K562 (cell line): ENCODE data around the gene DIS3L2. TPM values are rescaled to one million over a fixed set of nuclear protein-coding genes. Genes with fewer than 3 reads are reported as not detected.

Experiments used
- ATAC-seq: fragments of 200-7000 bp; cut with Tn5 transposase; 3 replicates; pipeline ENCODE4 v1.9.1; 2020; ENCODE audit warnings: moderate library complexity
- BruUV-seq: library from RNA; stranded (reverse); fragments of 400-500 nt; replicated peaks from 2 replicates; lab custom pipeline; 2021; lab: Mats Ljungman, UMichigan
- CTCF ChIA-PET: fragments of 300-600 bp; formaldehyde crosslinking; extraction: SDS; loops from one replicate; lab custom pipeline; 2021; ENCODE audit warnings: low intra/inter-chr PET ratio; lab: Yijun Ruan, JAX
- POLR2A ChIA-PET: fragments of 300-600, 350-650 bp; sonication (Branson Sonifier 250); formaldehyde crosslinking; extraction: SDS; loops from one replicate; lab custom pipeline; 2021; ENCODE audit warnings: antibody characterized with exemption, inconsistent platforms; lab: Yijun Ruan, JAX
- DNase-seq, 4 experiments: peaks; one replicate each; pipeline versions ENCODE4 v3.0.0 to v3.0.0-alpha.2; 2011 to 2018; ENCODE audit warnings: low spot score in 3 of 4, mixed read lengths in 3 of 4; ENCODE audit errors: extremely low read depth in 1 of 4
- FAIRE-seq: peaks from 2 replicates; lab custom pipeline; 2011; peaks lifted over from hg19 to GRCh38; lab: Jason Lieb, UNC
- H2AFZ ChIP-seq: 2 replicates; pipeline ENCODE4 v1.6.0; 2011; ENCODE audit warnings: low read depth, low read length, control low read depth, inconsistent platforms
- H3K27ac ChIP-seq: fragments of 200-600 bp; 3 replicates; pipeline ENCODE4 v1.8.0; 2011; ENCODE audit warnings: low read depth, mild to moderate bottlenecking, control low read depth, inconsistent platforms, low read length, moderate library complexity, mixed read lengths; ENCODE audit errors: extremely low read depth
- H3K27me3 ChIP-seq, 2 experiments: fragments of 300-600 bp in 1 of 2; 2 replicates in 1 of 2; 3 replicates in 1 of 2; pipeline versions ENCODE4 v1.6.0 to v1.8.0; 2011; ENCODE audit warnings: inconsistent platforms in 2 of 2, low read length in 2 of 2, mild to moderate bottlenecking in 1 of 2, mixed read lengths in 1 of 2, moderate library complexity in 1 of 2; ENCODE audit not compliant: control insufficient read depth in 2 of 2, insufficient read depth in 2 of 2
- H3K36me3 ChIP-seq: fragments of 300-600 bp; 3 replicates; pipeline ENCODE4 v1.8.0; 2011; ENCODE audit warnings: mild to moderate bottlenecking, low read length, inconsistent platforms; ENCODE audit not compliant: control insufficient read depth, insufficient read depth
- H3K4me1 ChIP-seq, 2 experiments: fragments of 200-600 bp in 1 of 2; replicated peaks in 1 of 2; 2 replicates in 1 of 2; 3 replicates in 1 of 2; pipeline versions ENCODE4 v1.5.1 to v1.8.0; 2011; ENCODE audit warnings: inconsistent platforms in 2 of 2, low read length in 2 of 2, mild to moderate bottlenecking in 1 of 2, mixed read lengths in 1 of 2, moderate library complexity in 1 of 2; ENCODE audit not compliant: control insufficient read depth in 2 of 2, insufficient read depth in 2 of 2
- H3K4me2 ChIP-seq: 2 replicates; pipeline ENCODE4 v1.6.1; 2011; ENCODE audit warnings: low read length, control low read depth, inconsistent platforms, mixed read lengths; ENCODE audit not compliant: insufficient read depth
- H3K4me3 ChIP-seq: fragments of 200-600 bp; sonication (generic), shearing (Covaris generic); 2 replicates; pipeline ENCODE4 v1.5.1; 2016; ENCODE audit warnings: control low read depth, inconsistent platforms
- H3K79me2 ChIP-seq: fragments of 200-600 bp; 3 replicates; pipeline ENCODE4 v1.8.0; 2011; ENCODE audit warnings: low read length, inconsistent platforms; ENCODE audit not compliant: control insufficient read depth, insufficient read depth
- H3K9ac ChIP-seq, 2 experiments: 2 replicates each; pipeline versions ENCODE4 v1.6.0 to v1.6.1; 2011; ENCODE audit warnings: low read depth in 2 of 2, low read length in 2 of 2, control low read depth in 1 of 2, inconsistent platforms in 1 of 2, mild to moderate bottlenecking in 1 of 2, mixed read lengths in 1 of 2; ENCODE audit not compliant: insufficient read depth in 1 of 2
- H3K9me1 ChIP-seq: one replicate; pipeline ENCODE4 v1.6.0; 2011; ENCODE audit warnings: inconsistent platforms, mild to moderate bottlenecking, low read length, moderate library complexity; ENCODE audit not compliant: control insufficient read depth, insufficient read depth
- H3K9me3 ChIP-seq: replicated peaks from 2 replicates; pipeline ENCODE4 v1.5.1; 2011; ENCODE audit warnings: low read depth, low read length, inconsistent platforms; ENCODE audit not compliant: control insufficient read depth, insufficient read depth
- H4K20me1 ChIP-seq: replicated peaks from 2 replicates; pipeline ENCODE4 v1.6.1; 2011; ENCODE audit warnings: low read length, inconsistent platforms, mixed read lengths; ENCODE audit not compliant: control insufficient read depth, insufficient read depth
- BRF2 ChIP-seq: IDR thresholded peaks from 3 replicates; pipeline ENCODE4 v1.6.1; 2011; ENCODE audit warnings: borderline replicate concordance, mild to moderate bottlenecking; ENCODE audit not compliant: insufficient read length, insufficient read depth
- CBFA2T3 ChIP-seq: fragments of 450-650 bp; IDR thresholded peaks from 2 replicates; pipeline ENCODE4 v1.6.1; 2017
- FOXA1 ChIP-seq: fragments of 450-650 bp; IDR thresholded peaks from 2 replicates; pipeline ENCODE4 v1.6.1; 2016; ENCODE audit warnings: mild to moderate bottlenecking, borderline replicate concordance
- MTF1 ChIP-seq: fragments of 250-450 bp; sonication (Bioruptor Pico); IDR thresholded peaks from 2 replicates; pipeline ENCODE4 v1.9.0; 2021; ENCODE audit warnings: moderate library complexity, mild to moderate bottlenecking, inconsistent platforms, borderline replicate concordance
- NR2C2 ChIP-seq, 2 experiments: fragments of 200-800 bp in 1 of 2; sonication (Bioruptor generic) in 1 of 2; sonication (generic) in 1 of 2; formaldehyde crosslinking in 1 of 2; IDR thresholded peaks; 2 replicates each; pipeline versions ENCODE4 v1.6.1 to v1.8.0; 2016 to 2022; ENCODE audit warnings: mild to moderate bottlenecking in 1 of 2, missing compliant biosample characterization in 1 of 2, missing genetic modification characterization in 1 of 2, missing genetic modification reagents in 1 of 2
- NR4A1 ChIP-seq, 2 experiments: fragments of 250-450 bp in 1 of 2; fragments of 450-650 bp in 1 of 2; sonication (Bioruptor Pico) in 1 of 2; IDR thresholded peaks; 2 replicates each; pipeline versions ENCODE4 v1.4.0 to v1.6.1; 2016 to 2020; ENCODE audit warnings: mild to moderate bottlenecking in 2 of 2, missing compliant biosample characterization in 1 of 2, missing genetic modification characterization in 1 of 2, moderate library complexity in 1 of 2
- PRPF4 ChIP-seq: fragments of 200-400 bp; formaldehyde crosslinking; IDR thresholded peaks from one replicate; pipeline ENCODE4 v1.6.1; 2017; ENCODE audit warnings: low read length, low read depth, mild to moderate bottlenecking; ENCODE audit not compliant: insufficient read depth, poor library complexity, severe bottlenecking
- RBFOX2 ChIP-seq: fragments of 200-400 bp; formaldehyde crosslinking; IDR thresholded peaks from 2 replicates; pipeline ENCODE4 v1.6.1; 2017; ENCODE audit warnings: low read depth, mild to moderate bottlenecking, low read length, moderate library complexity
- SAFB ChIP-seq: fragments of 200-400 bp; formaldehyde crosslinking; IDR thresholded peaks from 2 replicates; pipeline ENCODE4 v1.6.1; 2017; ENCODE audit warnings: low read depth, low read length, borderline replicate concordance
- TCF7L2 ChIP-seq: fragments of 150-350 bp; IDR thresholded peaks from 2 replicates; pipeline ENCODE4 v1.6.1; 2016; ENCODE audit warnings: low read depth, mild to moderate bottlenecking, low read length, moderate library complexity
- TSC22D4 ChIP-seq: fragments of 450-650 bp; IDR thresholded peaks from 2 replicates; pipeline ENCODE4 v1.6.1; 2016; ENCODE audit warnings: missing genetic modification characterization, missing biosample characterization, control low read depth
- ZNF174 ChIP-seq: fragments of 250-450 bp; sonication (Bioruptor Pico); IDR thresholded peaks from 2 replicates; pipeline ENCODE4 v1.4.0; 2020; ENCODE audit warnings: mild to moderate bottlenecking
- ZNF384 ChIP-seq: IDR thresholded peaks from 2 replicates; pipeline ENCODE4 v1.6.1; 2012; ENCODE audit warnings: low read depth, low read length, improper control_type of control experiment
- WGBS: fragments of 100-300 bp; shearing (Covaris generic); methylation state at CpG from one replicate; pipeline ENCODE4 v1.1.6; 2016; ENCODE audit warnings: low coverage, mixed read lengths; ENCODE audit not compliant: insufficient coverage; ENCODE audit errors: missing lambda C conversion rate; 5-methylcytosine and 5-hydroxymethylcytosine counted together
- in situ Hi-C: fragments of 300-500 bp; cut with MboI; formaldehyde crosslinking; loops from 4 replicates; pipeline ENCODE4 v1.15.0; 2018; ENCODE audit warnings: inconsistent platforms, mixed read lengths
- intact Hi-C: fragments of 100-400 bp; cut with micrococcal nuclease; formaldehyde crosslinking; loops from 2 replicates; pipeline ENCODE4 v1.14.2; 2022
- polyA plus RNA-seq, 8 experiments: library from polyadenylated mRNA; depleted of rRNA in 4 of 8; stranded (reverse) in 5 of 8; unstranded in 3 of 8; fragments of >200 nt; fragmentation: Nextera tagmentation in 2 of 8; fragmentation: Illumina TruSeq in 1 of 8; extraction: Ambion mirVana in 2 of 8; extraction: Trizol in 1 of 8; gene quantifications; 2 replicates each; pipeline versions ENCODE4 v1.2.1 to v1.2.3, GENCODE V29; 2011 to 2014; ENCODE audit warnings: inconsistent platforms in 1 of 8, missing spikeins in 1 of 8
- total RNA-seq, 7 experiments: library from RNA; depleted of rRNA in 6 of 7; stranded (reverse); fragments of >200 nt in 6 of 7; fragmentation: Illumina TruSeq in 2 of 7; extraction: Trizol in 2 of 7; gene quantifications; 2 replicates each; pipeline versions ENCODE4 v1.2.1 to v1.2.3, GENCODE V29; 2011 to 2021; ENCODE audit warnings: low replicate concordance in 1 of 7
- TF ChIP-seq, protein P1 (sequence below): fragments of 450-650 bp; conservative IDR thresholded peaks from 2 replicates; pipeline ENCODE4 v1.6.1; 2016; ENCODE audit warnings: missing genetic modification characterization, low read depth, mild to moderate bottlenecking, missing compliant biosample characterization, moderate library complexity
- TF ChIP-seq, protein P2 (sequence below): sonication (generic); formaldehyde crosslinking; IDR thresholded peaks from 2 replicates; pipeline ENCODE4 v1.8.1; 2023; ENCODE audit warnings: mild to moderate bottlenecking, missing genetic modification reagents
- TF ChIP-seq, protein P3 (sequence below): conservative IDR thresholded peaks from 2 replicates; pipeline ENCODE4 v1.6.1; 2011; ENCODE audit warnings: low read depth, mild to moderate bottlenecking, low read length; ENCODE audit not compliant: control insufficient read depth

Gene DIS3L2
- total and polyA plus RNA-seq, 9 of the 15 experiments (the other 6 are each of a cell fraction or from before 2014, with no cell fraction given) = 1.5 to 19.2 (median 11.2) TPM

DNA sequence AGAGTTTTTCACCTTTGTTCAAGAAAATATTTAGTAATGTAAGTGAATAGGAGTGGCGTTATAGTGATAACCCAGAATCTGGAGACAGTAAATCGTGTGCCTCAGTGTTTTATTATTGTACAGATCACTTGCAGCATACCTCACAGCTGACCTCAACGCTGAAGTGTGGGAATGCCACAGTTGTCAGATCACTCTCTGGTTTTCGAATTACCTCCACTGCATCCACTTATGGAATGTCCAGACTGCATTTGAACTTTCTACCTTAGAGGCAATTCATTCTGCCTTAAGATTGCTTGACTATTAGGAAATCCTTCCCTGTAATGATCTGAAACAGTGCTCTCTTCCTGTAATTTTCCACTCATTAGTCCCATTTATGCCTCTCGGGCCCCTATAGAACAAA is 252.5 kb downstream of the DIS3L2 start:
- no peak for FAIRE-seq

More for the DNA sequence above, 252.5 kb downstream of the DIS3L2 start:
- Histone ChIP-seq H3K79me2 (no peaks in the 10 kb centered on the region), H3K27ac (no peak overlapping the region), H3K36me3 (no peaks in the 10 kb centered on the region), H4K20me1 (no peaks in the 10 kb centered on the region), H3K9ac (no peak overlapping the region), H3K9me1 (no peaks in the 10 kb centered on the region), H3K4me3 (no peak overlapping the region)
- BruUV-seq = no TSS peak
- 83% methylated on average over 5 of the region's 5 CpGs for WGBS
- DNase-seq = no peak
- intact Hi-C loops = no loop called here
- TF ChIP-seq SAFB (no peak), NR2C2 (CRISPR knock-in tag; IDR thresholded peaks at IDR 0.05) (no peak), NR2C2 (tag; IDR thresholded peaks at IDR 0.05) (no peak), MTF1 (no peak), FOXA1 (no peak), BRF2 (no peak), ZNF174 (no peak), NR4A1 (CRISPR knock-in tag; IDR thresholded peaks at IDR 0.05) (no peak), NR4A1 (tag; IDR thresholded peaks at IDR 0.05) (no peak), ZNF384 (no peak), RBFOX2 (no peak), CBFA2T3 (no peak), PRPF4 (no peak), TSC22D4 (tag) (no peak), TCF7L2 (no peak)
- TF ChIP-seq, protein P1, sequence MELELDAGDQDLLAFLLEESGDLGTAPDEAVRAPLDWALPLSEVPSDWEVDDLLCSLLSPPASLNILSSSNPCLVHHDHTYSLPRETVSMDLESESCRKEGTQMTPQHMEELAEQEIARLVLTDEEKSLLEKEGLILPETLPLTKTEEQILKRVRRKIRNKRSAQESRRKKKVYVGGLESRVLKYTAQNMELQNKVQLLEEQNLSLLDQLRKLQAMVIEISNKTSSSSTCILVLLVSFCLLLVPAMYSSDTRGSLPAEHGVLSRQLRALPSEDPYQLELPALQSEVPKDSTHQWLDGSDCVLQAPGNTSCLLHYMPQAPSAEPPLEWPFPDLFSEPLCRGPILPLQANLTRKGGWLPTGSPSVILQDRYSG = no peak
- TF ChIP-seq, protein P2, sequence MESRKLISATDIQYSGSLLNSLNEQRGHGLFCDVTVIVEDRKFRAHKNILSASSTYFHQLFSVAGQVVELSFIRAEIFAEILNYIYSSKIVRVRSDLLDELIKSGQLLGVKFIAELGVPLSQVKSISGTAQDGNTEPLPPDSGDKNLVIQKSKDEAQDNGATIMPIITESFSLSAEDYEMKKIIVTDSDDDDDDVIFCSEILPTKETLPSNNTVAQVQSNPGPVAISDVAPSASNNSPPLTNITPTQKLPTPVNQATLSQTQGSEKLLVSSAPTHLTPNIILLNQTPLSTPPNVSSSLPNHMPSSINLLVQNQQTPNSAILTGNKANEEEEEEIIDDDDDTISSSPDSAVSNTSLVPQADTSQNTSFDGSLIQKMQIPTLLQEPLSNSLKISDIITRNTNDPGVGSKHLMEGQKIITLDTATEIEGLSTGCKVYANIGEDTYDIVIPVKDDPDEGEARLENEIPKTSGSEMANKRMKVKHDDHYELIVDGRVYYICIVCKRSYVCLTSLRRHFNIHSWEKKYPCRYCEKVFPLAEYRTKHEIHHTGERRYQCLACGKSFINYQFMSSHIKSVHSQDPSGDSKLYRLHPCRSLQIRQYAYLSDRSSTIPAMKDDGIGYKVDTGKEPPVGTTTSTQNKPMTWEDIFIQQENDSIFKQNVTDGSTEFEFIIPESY (CRISPR knock-in tag) = no peak
- TF ChIP-seq, protein P3, sequence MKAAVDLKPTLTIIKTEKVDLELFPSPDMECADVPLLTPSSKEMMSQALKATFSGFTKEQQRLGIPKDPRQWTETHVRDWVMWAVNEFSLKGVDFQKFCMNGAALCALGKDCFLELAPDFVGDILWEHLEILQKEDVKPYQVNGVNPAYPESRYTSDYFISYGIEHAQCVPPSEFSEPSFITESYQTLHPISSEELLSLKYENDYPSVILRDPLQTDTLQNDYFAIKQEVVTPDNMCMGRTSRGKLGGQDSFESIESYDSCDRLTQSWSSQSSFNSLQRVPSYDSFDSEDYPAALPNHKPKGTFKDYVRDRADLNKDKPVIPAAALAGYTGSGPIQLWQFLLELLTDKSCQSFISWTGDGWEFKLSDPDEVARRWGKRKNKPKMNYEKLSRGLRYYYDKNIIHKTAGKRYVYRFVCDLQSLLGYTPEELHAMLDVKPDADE = no peak
- TF ChIP-seq, all 486 proteins: peak for 0
- in situ Hi-C loops = no loop called here
- Histone ChIP-seq H3K4me1 (no peaks in the 10 kb centered on the region), H3K27me3 (no peaks in the 10 kb centered on the region), H3K9me3 (no peaks in the 10 kb centered on the region), H3K4me2 (no peak overlapping the region), H2AFZ (no peak overlapping the region)
- CTCF ChIA-PET = no interaction called here
- no peak for ATAC-seq
- POLR2A ChIA-PET = no interaction called here
